Activated CD8-positive, alpha-beta memory T cell treated with anti-CD3 and anti-CD28 coated beads, Interleukin-2, amount 10 ng/mL, durations not matched to agents 7 days and 5 days (primary cell): ENCODE results near the gene TXNL1. TPM values are rescaled to one million over a fixed set of nuclear protein-coding genes. Genes with fewer than 3 reads are reported as not detected.

Experiments used
- ATAC-seq: fragments of 150-1000 bp; cut with Tn5 transposase; one replicate; pipeline ENCODE4 v1.10.0; 2021; ENCODE audit warnings: moderate library complexity
- CTCF ChIA-PET: fragments of 350-600 bp; sonication (Branson Sonifier 250); formaldehyde crosslinking; loops from one replicate; lab custom pipeline; 2021; ENCODE audit warnings: antibody characterized with exemption; lab: Charles Lee
- DNase-seq: peaks from one replicate; pipeline ENCODE4 v3.0.0-alpha.2; 2020
- H3K27ac Mint-ChIP-seq: one replicate; pipeline ENCODE4 v1.8.0; 2021; ENCODE audit warnings: mild to moderate bottlenecking, mixed read lengths
- H3K27me3 Mint-ChIP-seq: one replicate; pipeline ENCODE4 v1.8.0; 2021; ENCODE audit warnings: mixed read lengths
- H3K36me3 Mint-ChIP-seq: one replicate; pipeline ENCODE4 v1.8.0; 2021; ENCODE audit warnings: mild to moderate bottlenecking, mixed read lengths
- H3K4me1 Mint-ChIP-seq: one replicate; pipeline ENCODE4 v1.8.0; 2021; ENCODE audit warnings: mixed read lengths
- H3K4me3 Mint-ChIP-seq: one replicate; pipeline ENCODE4 v1.8.0; 2021; ENCODE audit warnings: mild to moderate bottlenecking, moderate library complexity, mixed read lengths
- H3K9me3 Mint-ChIP-seq: one replicate; pipeline ENCODE4 v1.8.0; 2022; ENCODE audit warnings: low read depth, mixed read lengths
- total RNA-seq, 2 experiments: library from RNA; stranded (reverse); gene quantifications; one replicate each; pipeline ENCODE4 v1.2.3, GENCODE V29; 2021

TXNL1 gene
- total RNA-seq, result 10 to 100 TPM; 42.5 to 61.2 TPM

DNA sequence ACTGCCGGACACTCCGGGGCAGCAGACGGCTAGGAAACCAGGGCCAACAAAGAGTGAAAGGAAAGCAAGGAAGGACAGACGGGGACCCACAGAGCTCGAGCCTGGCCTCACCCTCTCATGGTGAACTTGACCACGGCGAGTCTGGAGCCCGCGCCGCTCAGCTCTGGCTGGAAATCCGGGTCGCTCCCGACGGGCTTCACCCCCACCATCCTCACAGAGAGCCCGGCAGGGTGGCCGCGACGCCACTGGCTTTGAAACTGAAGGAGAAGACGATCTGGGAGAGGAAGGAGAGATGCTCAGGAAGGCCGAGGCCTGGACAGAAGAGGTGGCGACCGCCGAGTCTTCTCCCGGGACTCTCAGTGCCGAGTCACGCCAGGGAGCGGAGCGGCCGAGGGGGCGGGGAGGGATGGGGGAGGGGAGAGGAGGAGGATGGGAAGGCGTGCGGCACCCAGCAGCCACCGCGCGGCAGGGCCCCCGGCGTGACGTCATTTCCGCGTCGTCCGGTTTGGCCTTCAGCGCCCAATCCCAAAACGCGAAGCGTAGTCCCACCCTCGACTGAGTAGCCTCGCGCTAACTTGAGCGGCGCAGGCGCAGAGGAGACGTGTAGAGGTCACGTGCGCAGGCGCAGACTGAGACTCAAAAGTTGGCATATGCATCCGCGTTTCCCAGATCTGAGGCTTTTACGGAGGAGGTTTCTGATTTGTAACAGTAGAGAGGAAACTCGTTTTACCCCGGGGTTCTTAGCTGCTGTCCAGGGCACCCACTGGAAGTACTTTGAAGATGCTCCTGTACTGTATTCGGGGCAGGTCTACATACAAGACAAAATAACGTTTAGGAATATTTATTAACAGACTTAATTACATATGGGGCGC lies at the start of gene TXNL1:
TXNL1 (minus strand) TSS at position 361 of the 872 bp plus-strand sequence; CDS start at position 209, 152 bp downstream.
- no peaks in the 10 kb centered on the region for H3K27me3 Mint-ChIP-seq
- H3K4me3 Mint-ChIP-seq, result peak within 1 kb of the TSS; percentile 97
- DNase-seq, result peak; percentile 99
- peaks cover 39% of the 10 kb centered on the region for H3K4me1 Mint-ChIP-seq
- peak; percentile 97 for ATAC-seq
- H3K27ac Mint-ChIP-seq, result peak within 1 kb of the TSS; percentile 94
- no peaks in the 10 kb centered on the region for H3K9me3 Mint-ChIP-seq
- peaks cover 23% of the 10 kb centered on the region for H3K36me3 Mint-ChIP-seq
- CTCF ChIA-PET, result interaction anchor here (1.1 to 2.0 kb wide), 4 partner anchors 8 to 70 kb away, joined by 3 to 16 read pairs (median 8); partner anchors contain the start of gene WDR7

GRCh38 chr18:56684277-56684676 lies 45.9 kb upstream of the TXNL1 start:
- ATAC-seq (no peak), DNase-seq (no peak)
- Mint-ChIP-seq H3K36me3 (peaks cover 4% of the 10 kb centered on the region), H3K4me1 (no peaks in the 10 kb centered on the region), H3K4me3 (no peak overlapping the region), H3K9me3 (no peaks in the 10 kb centered on the region), H3K27ac (no peak overlapping the region), H3K27me3 (no peaks in the 10 kb centered on the region)
- CTCF ChIA-PET, result interaction anchor here (0.9 kb wide), 1 partner anchor 11 kb away, joined by 3 read pairs; no protein-coding TSS in a partner anchor

- Mint-ChIP-seq H3K9me3 (no peaks in the 10 kb centered on the region), H3K27ac (no peak overlapping the region), H3K27me3 (no peaks in the 10 kb centered on the region), H3K36me3 (peaks cover 18% of the 10 kb centered on the region), H3K4me1 (no peaks in the 10 kb centered on the region), H3K4me3 (no peak overlapping the region)
- no peak for ATAC-seq
- no peak for DNase-seq
- CTCF ChIA-PET, result no interaction called here
These were observed 40.6 kb upstream of the TXNL1 start for GRCh38 chr18:56678836-56679565.

- Mint-ChIP-seq H3K27ac (no peak overlapping the region), H3K9me3 (no peaks in the 10 kb centered on the region), H3K4me1 (peaks cover 2% of the 10 kb centered on the region), H3K27me3 (no peaks in the 10 kb centered on the region), H3K4me3 (no peak overlapping the region), H3K36me3 (peaks cover 21% of the 10 kb centered on the region)
- ATAC-seq, result no peak
- no peak for DNase-seq
- CTCF ChIA-PET, result no interaction called here
These were observed 38.2 kb upstream of the TXNL1 start for GRCh38 chr18:56676639-56677038.

GRCh38 chr18:56672981-56673380 lies 34.6 kb upstream of the TXNL1 start:
- H3K9me3 Mint-ChIP-seq, result no peaks in the 10 kb centered on the region
- no peaks in the 10 kb centered on the region for H3K27me3 Mint-ChIP-seq
- H3K27ac Mint-ChIP-seq, result no peak overlapping the region
- peaks cover 19% of the 10 kb centered on the region for H3K36me3 Mint-ChIP-seq
- ATAC-seq, result no peak
- CTCF ChIA-PET, result interaction anchor here (1.2 kb wide), 1 partner anchor 11 kb away, joined by 3 read pairs; no protein-coding TSS in a partner anchor
- peaks cover 14% of the 10 kb centered on the region for H3K4me1 Mint-ChIP-seq
- DNase-seq, result no peak
- no peak overlapping the region for H3K4me3 Mint-ChIP-seq

- Mint-ChIP-seq H3K36me3 (peaks cover 16% of the 10 kb centered on the region), H3K27ac (no peak overlapping the region), H3K27me3 (no peaks in the 10 kb centered on the region), H3K9me3 (no peaks in the 10 kb centered on the region), H3K4me1 (peaks cover 14% of the 10 kb centered on the region), H3K4me3 (no peak overlapping the region)
- DNase-seq (no peak), ATAC-seq (no peak)
- CTCF ChIA-PET, result no interaction called here
These were observed 34.0 kb upstream of the TXNL1 start for GRCh38 chr18:56672391-56672790.

GRCh38 chr18:56662902-56663301 lies 24.5 kb upstream of the TXNL1 start:
- Mint-ChIP-seq H3K36me3 (peaks cover 12% of the 10 kb centered on the region), H3K27me3 (no peaks in the 10 kb centered on the region), H3K9me3 (no peaks in the 10 kb centered on the region), H3K4me1 (peaks cover 17% of the 10 kb centered on the region), H3K27ac (no peak overlapping the region), H3K4me3 (no peak overlapping the region)
- ATAC-seq, result no peak
- DNase-seq, result no peak
- CTCF ChIA-PET, result no interaction called here

DNA sequence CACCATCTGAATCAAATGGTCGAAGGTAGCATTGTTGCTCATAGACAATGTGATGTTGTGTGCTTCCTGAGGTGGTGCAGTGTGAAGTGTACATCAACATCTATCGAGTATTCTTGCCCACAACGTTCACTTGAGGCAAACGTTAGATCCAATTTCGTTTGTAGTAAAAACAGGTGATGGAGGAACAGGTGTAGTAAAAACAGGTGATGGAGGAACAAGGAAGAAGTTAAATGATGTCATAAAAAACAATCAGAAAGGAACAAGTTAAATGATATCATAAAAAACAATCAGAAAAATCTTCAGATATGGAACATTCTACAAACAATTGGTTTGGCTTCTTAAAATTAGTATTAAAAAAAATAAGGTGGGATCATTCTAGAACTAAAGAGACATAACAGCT lies 24.1 kb upstream of the TXNL1 start:
- no peak overlapping the region for H3K4me3 Mint-ChIP-seq
- H3K4me1 Mint-ChIP-seq, result peaks cover 17% of the 10 kb centered on the region
- no peaks in the 10 kb centered on the region for H3K9me3 Mint-ChIP-seq
- H3K36me3 Mint-ChIP-seq, result peaks cover 14% of the 10 kb centered on the region
- ATAC-seq (no peak), DNase-seq (no peak)
- CTCF ChIA-PET, result interaction anchor here (1.8 kb wide), 1 partner anchor 10 kb away, joined by 4 read pairs; no protein-coding TSS in a partner anchor
- no peaks in the 10 kb centered on the region for H3K27me3 Mint-ChIP-seq
- no peak overlapping the region for H3K27ac Mint-ChIP-seq

DNA sequence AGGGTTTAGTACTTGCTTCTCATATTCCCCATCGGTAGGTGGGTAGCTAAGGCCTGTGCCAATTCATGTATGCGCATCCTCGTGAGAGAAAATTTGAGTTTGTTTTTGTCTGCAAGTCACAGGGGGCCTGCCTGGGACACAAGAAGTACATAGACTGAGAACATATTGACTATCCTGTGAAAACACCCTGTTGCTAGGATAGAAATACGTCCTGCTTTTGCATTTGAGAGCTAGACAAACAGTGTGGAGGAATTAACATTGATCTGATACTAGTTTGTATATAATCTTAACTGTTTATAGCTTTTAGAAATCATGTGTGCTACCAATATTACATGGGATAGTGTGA lies 23.6 kb upstream of the TXNL1 start:
- DNase-seq (no peak), ATAC-seq (no peak)
- no peak overlapping the region for H3K4me3 Mint-ChIP-seq
- H3K27ac Mint-ChIP-seq, result no peak overlapping the region
- H3K4me1 Mint-ChIP-seq, result peaks cover 14% of the 10 kb centered on the region
- peaks cover 14% of the 10 kb centered on the region for H3K36me3 Mint-ChIP-seq
- no peaks in the 10 kb centered on the region for H3K9me3 Mint-ChIP-seq
- CTCF ChIA-PET, result interaction anchor here (1.8 kb wide), 1 partner anchor 10 kb away, joined by 4 read pairs; no protein-coding TSS in a partner anchor
- H3K27me3 Mint-ChIP-seq, result no peaks in the 10 kb centered on the region

- DNase-seq (no peak), ATAC-seq (no peak)
- no peaks in the 10 kb centered on the region for H3K9me3 Mint-ChIP-seq
- H3K27me3 Mint-ChIP-seq, result no peaks in the 10 kb centered on the region
- H3K4me1 Mint-ChIP-seq, result peaks cover 12% of the 10 kb centered on the region
- peaks cover 14% of the 10 kb centered on the region for H3K36me3 Mint-ChIP-seq
- CTCF ChIA-PET, result interaction anchor here (1.8 kb wide), 1 partner anchor 9 kb away, joined by 4 read pairs; no protein-coding TSS in a partner anchor
- no peak overlapping the region for H3K4me3 Mint-ChIP-seq
- H3K27ac Mint-ChIP-seq, result no peak overlapping the region
These were observed 23.1 kb upstream of the TXNL1 start for GRCh38 chr18:56661360-56662062.

- H3K36me3 Mint-ChIP-seq, result peaks cover 15% of the 10 kb centered on the region
- CTCF ChIA-PET, result interaction anchor here (1.8 kb wide), 1 partner anchor 8 kb away, joined by 4 read pairs; no protein-coding TSS in a partner anchor
- DNase-seq (no peak), ATAC-seq (no peak)
- no peaks in the 10 kb centered on the region for H3K27me3 Mint-ChIP-seq
- peaks cover 13% of the 10 kb centered on the region for H3K4me1 Mint-ChIP-seq
- H3K9me3 Mint-ChIP-seq, result no peaks in the 10 kb centered on the region
- no peak overlapping the region for H3K27ac Mint-ChIP-seq
- H3K4me3 Mint-ChIP-seq, result no peak overlapping the region
These were observed 22.3 kb upstream of the TXNL1 start for GRCh38 chr18:56660655-56661054.

DNA sequence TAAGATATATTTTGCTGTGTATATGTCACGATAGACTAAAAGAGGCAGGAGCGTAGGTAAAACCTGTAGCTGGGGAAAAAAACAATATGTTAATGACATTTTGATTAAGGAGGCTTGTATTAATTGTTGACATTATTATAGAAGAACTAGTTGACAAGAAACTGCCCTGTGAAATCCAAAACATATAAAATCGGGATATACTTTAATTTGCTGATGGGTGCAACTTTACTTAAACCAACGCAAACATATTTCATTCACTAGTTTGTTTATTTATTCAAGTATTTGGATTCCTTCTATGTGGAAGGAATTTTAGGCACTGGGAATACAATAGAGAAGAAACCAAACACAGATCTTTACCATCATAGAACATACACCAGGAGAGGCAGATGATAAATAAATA lies 20.7 kb upstream of the TXNL1 start:
- peaks cover 18% of the 10 kb centered on the region for H3K36me3 Mint-ChIP-seq
- no peak overlapping the region for H3K4me3 Mint-ChIP-seq
- ATAC-seq (no peak), DNase-seq (no peak)
- H3K27ac Mint-ChIP-seq, result no peak overlapping the region
- H3K9me3 Mint-ChIP-seq, result peaks cover 3% of the 10 kb centered on the region
- CTCF ChIA-PET, result no interaction called here
- H3K27me3 Mint-ChIP-seq, result no peaks in the 10 kb centered on the region
- H3K4me1 Mint-ChIP-seq, result peaks cover 27% of the 10 kb centered on the region

- Mint-ChIP-seq H3K4me1 (peaks cover 33% of the 10 kb centered on the region), H3K36me3 (peaks cover 21% of the 10 kb centered on the region), H3K27ac (no peak overlapping the region), H3K27me3 (no peaks in the 10 kb centered on the region), H3K4me3 (no peak overlapping the region), H3K9me3 (peaks cover 3% of the 10 kb centered on the region)
- CTCF ChIA-PET, result no interaction called here
- ATAC-seq, result no peak
- DNase-seq, result no peak
These were observed 19.9 kb upstream of the TXNL1 start for GRCh38 chr18:56658261-56658660.
